Measurements from ENCODE around the gene ITIH5.

Gene ITIH5

DNA sequence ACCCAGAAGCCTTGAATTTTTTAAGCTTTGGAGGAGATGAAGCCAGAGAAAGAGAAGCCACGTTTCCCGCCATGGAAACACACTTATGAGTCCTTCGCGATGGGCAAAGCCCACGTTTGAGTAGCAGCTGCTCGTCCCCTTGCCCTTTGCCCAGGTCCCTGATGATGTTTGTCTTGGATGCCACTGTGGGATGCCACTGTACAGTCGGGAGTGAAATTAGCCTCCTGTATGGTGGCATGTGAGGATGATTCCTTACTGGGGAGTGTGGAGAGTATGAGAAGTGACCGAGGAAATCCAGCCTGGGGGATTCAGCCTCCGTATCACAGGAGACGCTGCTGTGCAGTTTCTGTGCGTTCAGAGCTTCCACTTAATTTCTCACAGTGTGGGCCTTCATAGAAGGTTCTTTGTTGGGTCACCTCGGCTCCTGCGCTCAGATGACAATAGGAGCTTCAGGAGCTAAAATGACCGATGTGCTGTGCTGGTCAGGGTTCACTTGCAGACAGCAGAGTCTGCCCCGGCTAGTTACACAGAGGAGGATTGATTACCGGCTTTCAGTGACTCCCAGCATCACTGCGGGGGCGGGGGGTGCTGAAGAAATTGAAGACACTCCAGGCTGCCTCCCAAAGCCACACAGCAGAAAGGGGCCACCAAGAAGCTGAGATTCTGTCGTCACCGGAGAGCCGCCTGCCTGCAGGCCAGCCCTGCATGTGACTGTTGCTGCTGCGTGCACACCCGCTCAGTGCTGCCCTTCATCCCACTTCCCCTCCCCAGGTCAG lies 133.9 kb downstream of the ITIH5 start:
- H3K4me3 ChIP-seq (ENCODE audit: low read depth, low read length) = no peak overlapping the region
- TF ChIP-seq, protein P1, sequence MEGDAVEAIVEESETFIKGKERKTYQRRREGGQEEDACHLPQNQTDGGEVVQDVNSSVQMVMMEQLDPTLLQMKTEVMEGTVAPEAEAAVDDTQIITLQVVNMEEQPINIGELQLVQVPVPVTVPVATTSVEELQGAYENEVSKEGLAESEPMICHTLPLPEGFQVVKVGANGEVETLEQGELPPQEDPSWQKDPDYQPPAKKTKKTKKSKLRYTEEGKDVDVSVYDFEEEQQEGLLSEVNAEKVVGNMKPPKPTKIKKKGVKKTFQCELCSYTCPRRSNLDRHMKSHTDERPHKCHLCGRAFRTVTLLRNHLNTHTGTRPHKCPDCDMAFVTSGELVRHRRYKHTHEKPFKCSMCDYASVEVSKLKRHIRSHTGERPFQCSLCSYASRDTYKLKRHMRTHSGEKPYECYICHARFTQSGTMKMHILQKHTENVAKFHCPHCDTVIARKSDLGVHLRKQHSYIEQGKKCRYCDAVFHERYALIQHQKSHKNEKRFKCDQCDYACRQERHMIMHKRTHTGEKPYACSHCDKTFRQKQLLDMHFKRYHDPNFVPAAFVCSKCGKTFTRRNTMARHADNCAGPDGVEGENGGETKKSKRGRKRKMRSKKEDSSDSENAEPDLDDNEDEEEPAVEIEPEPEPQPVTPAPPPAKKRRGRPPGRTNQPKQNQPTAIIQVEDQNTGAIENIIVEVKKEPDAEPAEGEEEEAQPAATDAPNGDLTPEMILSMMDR (conservative IDR thresholded peaks at IDR 0.05; ENCODE audit: low read depth, low read length) = no peak
- no peak for DNase-seq (ENCODE audit: low read depth)

DNA sequence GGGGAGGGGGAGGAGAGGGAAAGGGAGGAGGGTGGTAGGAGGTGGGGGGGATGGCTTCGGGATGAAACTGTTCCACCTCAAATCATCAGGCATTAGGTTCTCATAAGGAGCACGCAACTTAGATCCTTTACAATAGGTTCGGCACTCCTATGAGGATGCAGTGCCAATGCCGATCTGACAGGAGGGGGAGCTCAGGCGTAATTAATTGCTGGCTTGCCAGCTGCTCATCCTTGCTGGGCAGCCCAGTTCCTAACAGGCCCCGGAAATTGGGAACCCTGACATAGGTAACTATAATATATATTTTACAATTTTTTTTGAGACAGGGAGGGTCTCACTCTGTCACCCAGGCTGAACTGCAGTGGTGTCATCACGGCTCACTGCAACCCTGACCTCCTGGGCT lies 137.1 kb downstream of the ITIH5 start:
- no peak for DNase-seq (ENCODE audit: low read depth)
- no peak overlapping the region for H3K4me3 ChIP-seq (ENCODE audit: low read depth, low read length)
- TF ChIP-seq, protein P1 (conservative IDR thresholded peaks at IDR 0.05; ENCODE audit: low read depth, low read length) = peak; percentile 26

DNA sequence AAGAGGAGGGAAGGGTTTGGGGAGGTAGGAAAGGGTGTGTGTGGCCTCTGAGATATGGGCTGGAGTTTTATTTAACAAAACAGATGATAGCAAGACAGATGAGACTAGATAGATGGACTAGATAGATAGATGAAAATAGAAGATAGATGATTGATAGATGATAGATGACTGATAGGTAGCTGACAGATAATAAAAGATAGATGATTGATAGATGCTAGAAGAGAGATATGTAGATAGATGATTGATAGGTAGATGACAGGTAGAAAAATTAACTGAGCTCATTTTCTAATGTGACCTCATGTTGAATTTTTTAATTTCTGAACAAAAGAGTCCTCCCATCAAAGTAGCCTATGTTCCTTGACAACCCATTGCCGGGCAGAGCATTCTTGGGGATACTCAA lies 139.3 kb downstream of the ITIH5 start:
- no peak overlapping the region for H3K4me3 ChIP-seq (ENCODE audit: low read depth, low read length)

DNA sequence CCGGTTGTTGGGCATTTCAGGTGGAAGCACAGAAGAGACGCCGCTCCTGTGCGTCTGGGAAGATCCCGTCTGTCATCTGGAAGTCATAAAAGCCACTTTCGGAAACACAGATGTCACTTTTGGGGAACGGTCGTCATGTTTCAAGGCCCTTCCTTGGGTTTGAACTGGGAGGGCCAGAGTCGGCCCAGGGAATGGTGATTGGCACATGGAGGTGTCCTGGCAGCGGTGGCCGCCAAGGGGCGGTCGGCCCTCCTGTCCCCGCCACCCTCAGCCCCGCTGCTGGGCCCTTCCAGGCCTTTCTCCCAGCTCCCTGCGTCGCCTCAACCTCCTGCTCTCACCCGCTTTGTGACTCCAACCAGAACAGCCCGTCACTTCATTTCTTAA lies 140.8 kb downstream of the ITIH5 start:
- H3K4me3 ChIP-seq (ENCODE audit: low read depth, low read length) = no peak overlapping the region
- no peak for DNase-seq (ENCODE audit: low read depth)
- TF ChIP-seq, protein P1 (conservative IDR thresholded peaks at IDR 0.05; ENCODE audit: low read depth, low read length) = no peak

More for the DNA sequence above, 139.3 kb downstream of the ITIH5 start:
- TF ChIP-seq, protein P1 (conservative IDR thresholded peaks at IDR 0.05; ENCODE audit: low read depth, low read length) = no peak
- DNase-seq (ENCODE audit: low read depth) = no peak

DNA sequence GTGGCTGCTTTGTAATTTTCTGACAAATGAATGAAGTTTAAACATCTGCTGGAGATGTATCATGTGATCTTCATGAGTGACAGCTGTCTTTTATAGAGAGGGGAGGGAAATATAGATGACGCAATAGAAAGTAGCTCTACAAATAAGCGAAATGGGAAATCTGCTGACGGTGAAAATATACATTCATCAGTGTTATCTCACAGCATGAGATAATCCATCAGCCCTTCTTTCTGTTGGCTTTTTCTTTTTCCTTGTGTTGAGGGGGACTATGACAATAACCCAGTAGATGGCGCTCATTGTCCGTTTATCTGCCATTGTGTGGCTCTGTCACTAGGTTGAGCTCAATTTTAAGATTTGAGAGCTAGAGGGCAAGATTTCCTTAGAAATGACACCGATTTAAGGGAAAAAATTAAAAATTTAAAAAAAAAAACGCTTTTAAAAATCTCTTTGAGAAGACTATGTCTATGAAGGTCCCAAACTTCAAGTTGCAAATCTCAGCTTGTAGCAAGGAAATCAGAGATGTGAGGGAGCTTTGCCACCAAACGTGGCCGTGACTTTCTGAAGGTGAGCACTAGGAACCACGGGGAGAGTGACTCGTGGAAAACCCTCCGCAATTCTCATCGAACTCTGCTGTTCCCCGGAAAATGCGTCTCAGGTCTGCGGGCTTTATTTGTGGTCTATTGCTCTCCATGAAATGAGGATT lies 141.3 kb downstream of the ITIH5 start:
- no peak overlapping the region for H3K4me3 ChIP-seq (ENCODE audit: low read depth, low read length)
- DNase-seq (ENCODE audit: low read depth) = peak; percentile 83
- TF ChIP-seq, protein P1 (conservative IDR thresholded peaks at IDR 0.05; ENCODE audit: low read depth, low read length) = peak; percentile 79

DNA sequence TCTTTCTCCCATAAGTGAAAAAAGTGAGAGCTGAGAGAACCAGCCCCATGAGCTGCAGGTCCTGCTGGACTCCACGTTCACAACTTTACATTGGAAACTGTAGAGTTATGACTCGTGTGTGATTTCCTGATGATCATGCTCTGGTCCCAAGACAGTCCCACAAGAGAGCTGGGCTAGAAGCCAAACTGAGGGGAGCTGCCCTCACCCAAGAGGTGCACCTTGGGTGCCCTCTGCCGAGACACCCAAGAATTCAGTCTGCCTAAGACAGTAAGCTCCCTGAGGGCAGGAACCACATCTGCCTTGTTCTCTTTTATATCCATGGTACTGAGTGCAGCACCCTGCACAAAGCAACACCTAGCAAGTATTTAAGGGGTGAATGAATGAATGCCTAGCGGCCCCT lies 143.1 kb downstream of the ITIH5 start:
- no peak for DNase-seq (ENCODE audit: low read depth)
- TF ChIP-seq, protein P1 (conservative IDR thresholded peaks at IDR 0.05; ENCODE audit: low read depth, low read length) = no peak

More for the DNA sequence above, 143.1 kb downstream of the ITIH5 start:
- H3K4me3 ChIP-seq (ENCODE audit: low read depth, low read length) = no peak overlapping the region

Data from choroid plexus epithelial cell (primary cell).